Esophagus squamous epithelium (tissue), 4 donors: Measurements from ENCODE around the gene FCHSD2.

ENCODE experiments used
- POLR2A ChIP-seq, 4 donors: fragments of 450-650 bp; IDR thresholded peaks; one replicate each; pipeline ENCODE4 v1.6.1; 2017; ENCODE audit warnings: antibody characterized with exemption in 4 of 4, mild to moderate bottlenecking in 4 of 4, moderate library complexity in 3 of 4
- TF ChIP-seq, protein P1 (sequence below), 6 experiments: fragments of 450-650 bp in 4 of 6; fragments of 200-600 bp in 2 of 6; sonication (generic) in 2 of 6; IDR thresholded peaks; one replicate each; pipeline ENCODE4 v1.5.1; 2016 to 2019; ENCODE audit warnings: antibody characterized with exemption in 6 of 6, mild to moderate bottlenecking in 4 of 6, moderate library complexity in 4 of 6

DNA sequence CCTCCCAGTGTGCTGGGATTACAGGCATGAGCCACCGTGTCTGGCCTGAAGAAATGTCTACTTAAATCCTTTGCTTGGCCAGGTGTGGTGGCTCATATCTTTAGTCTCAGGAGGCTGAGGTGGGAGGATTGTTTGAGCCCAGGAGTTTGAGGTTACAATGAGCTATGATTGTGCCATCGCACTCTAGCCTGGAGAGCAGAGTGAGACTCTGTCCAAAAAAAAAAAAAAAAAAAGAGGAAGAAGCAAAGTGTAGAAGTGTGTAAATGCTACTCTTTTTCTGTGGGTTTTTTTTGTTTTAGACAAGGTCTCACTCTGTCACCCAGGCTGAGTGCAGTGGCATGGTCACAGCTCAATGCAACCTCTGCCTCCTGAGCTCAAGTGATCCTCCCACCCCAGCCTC is 334.3 kb downstream of the FCHSD2 start:
- no peak for TF ChIP-seq POLR2A (IDR thresholded peaks at IDR 0.05)
- TF ChIP-seq, protein P1, sequence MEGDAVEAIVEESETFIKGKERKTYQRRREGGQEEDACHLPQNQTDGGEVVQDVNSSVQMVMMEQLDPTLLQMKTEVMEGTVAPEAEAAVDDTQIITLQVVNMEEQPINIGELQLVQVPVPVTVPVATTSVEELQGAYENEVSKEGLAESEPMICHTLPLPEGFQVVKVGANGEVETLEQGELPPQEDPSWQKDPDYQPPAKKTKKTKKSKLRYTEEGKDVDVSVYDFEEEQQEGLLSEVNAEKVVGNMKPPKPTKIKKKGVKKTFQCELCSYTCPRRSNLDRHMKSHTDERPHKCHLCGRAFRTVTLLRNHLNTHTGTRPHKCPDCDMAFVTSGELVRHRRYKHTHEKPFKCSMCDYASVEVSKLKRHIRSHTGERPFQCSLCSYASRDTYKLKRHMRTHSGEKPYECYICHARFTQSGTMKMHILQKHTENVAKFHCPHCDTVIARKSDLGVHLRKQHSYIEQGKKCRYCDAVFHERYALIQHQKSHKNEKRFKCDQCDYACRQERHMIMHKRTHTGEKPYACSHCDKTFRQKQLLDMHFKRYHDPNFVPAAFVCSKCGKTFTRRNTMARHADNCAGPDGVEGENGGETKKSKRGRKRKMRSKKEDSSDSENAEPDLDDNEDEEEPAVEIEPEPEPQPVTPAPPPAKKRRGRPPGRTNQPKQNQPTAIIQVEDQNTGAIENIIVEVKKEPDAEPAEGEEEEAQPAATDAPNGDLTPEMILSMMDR (IDR thresholded peaks at IDR 0.05), result no peak
